Activated T-cell treated with anti-CD3 and anti-CD28 coated beads, Interleukin-2, amount 50 U/mL, for 1 hour (primary cell): ENCODE measurements around the gene STK39.

Experiments used
- DNase-seq: peaks from one replicate; pipeline ENCODE4 v3.0.0-alpha.2; 2020

STK39 gene

DNA sequence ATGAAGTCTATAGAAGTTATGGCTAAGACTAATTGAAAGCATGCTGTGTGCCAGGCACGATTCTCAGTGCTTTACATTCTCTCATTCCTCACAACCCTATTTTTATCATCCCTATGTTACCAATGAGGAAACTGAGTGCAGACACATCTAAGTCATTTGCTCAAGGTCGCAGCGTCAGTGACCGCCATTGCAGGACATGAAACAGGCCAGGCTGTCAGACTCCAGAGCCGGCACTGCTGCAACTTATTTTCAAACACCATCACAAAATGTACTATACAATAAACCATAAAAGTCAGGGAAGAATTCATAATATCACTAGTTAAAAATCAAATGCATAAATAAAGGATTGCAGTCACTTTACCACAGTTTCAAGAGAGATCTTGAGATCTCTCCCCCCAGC lies 5.6 kb downstream of the STK39 start:
- no peak for DNase-seq

DNA sequence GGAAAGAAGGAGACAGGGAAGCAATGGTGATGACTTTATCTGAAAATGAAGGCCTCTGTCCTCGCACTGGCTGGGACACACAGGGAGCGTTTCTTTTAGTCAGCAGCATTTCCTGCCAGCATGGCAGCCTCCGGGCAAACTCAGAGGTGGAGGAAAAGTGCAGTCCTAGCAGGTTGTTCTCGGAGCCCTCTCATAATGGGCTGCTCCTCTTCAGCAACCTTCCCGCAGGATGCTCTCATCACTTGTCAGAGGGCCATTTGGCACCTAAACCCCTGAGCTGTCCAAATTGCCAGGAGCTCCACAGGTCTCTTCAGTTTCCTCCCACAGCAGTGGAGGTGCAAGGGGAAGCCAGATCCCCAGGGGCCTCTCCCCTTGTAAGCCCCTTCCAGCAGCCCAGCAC lies 6.2 kb downstream of the STK39 start:
- no peak for DNase-seq

DNA sequence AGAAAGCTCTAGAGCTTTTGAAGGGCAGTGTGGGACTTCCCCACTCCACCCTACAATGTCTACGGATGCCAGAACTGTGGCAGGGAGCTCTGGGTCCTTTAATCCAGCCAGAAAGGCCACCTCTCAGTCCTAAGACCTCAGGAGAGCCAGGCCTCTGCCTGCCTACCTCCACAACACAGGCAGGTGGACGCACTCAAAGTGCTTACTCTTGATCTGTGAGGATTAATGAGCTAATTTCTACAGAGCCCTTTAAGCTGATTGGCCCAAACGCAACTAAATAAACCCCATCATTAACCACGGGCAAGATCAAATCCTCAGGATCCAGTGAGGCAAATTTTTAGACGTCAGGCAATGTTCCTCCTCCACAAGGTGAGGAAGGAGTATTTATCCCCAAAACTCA lies 8.1 kb downstream of the STK39 start:
- no peak for DNase-seq

DNA sequence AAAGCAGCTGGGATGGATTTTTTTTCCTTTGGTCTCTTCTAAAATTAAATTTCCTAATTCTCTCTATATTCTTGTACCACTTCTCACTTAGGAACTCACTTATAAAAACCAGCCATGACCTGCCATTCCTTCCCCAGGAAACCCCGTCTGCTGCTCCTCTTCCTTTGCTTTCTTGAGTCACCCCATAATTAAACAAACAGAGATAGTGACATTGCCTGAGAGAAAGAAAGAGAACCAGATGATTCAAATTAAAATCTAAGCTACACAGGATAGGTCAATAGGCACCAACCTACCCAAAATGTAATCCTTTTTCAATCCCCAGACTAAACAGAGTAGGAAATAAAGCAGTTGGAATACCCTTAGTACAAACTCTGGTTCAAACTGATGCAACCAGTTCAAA lies 9.7 kb downstream of the STK39 start:
- no peak for DNase-seq

DNA sequence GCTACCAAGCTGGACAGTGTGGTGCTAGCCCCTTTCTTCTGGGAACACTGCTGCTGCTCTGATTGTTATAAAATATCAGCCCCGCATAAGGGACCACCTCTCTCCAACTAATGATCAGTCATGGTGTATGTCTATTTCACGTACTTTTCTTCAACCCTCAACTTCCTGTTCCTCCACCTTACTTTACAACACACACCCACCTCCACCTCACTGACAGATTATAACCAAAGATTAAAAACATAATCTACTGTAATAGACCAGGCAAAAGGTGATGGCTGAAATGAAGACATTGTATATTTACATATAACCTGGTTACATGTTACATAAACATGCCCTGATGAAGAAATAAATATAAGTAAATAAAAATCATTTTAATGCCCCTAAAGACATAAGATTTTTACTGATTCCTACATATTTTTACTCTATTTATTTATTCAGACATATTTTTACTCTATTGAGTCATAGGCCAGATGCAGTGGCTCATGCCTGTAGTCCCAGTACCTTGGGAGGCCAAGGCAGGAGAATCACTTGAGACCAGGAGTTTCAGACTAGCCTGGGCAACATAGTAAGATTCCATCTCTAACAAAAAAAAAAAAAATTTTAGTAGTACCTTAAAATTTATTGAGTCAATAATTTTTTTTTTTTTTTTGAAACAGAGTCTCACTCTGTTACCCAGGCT lies 12.8 kb downstream of the STK39 start:
- DNase-seq = no peak

DNA sequence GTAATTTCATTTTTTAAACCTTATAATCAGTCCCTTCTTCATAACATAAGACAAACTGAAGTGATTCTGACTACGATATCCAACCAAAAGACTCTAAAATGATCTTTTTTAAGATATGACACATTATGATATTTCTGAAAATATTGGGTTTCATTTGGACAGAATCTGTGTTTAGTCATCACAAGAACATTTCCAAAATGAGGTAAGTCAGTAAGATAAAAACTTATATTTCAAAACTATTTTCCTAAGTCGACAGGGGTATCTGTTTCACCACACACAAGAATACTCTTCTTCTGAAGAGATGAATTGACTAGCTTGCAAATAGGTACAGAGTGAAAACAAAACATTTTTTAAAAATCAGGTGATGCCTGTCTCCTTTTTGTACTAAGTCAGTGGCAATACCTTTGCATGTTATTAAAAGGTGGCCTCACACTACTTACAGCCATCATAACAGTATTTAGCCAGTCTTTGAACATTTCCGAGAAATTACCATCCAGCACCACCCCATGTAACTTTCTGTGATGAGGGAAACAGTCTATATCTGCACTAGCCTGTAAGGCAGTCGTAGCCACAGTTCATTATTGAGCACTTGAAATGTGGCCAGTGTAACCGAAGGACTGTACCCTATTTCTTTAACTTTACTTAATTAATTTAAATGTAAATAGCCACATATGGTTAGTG lies 13.5 kb downstream of the STK39 start:
- no peak for DNase-seq

DNA sequence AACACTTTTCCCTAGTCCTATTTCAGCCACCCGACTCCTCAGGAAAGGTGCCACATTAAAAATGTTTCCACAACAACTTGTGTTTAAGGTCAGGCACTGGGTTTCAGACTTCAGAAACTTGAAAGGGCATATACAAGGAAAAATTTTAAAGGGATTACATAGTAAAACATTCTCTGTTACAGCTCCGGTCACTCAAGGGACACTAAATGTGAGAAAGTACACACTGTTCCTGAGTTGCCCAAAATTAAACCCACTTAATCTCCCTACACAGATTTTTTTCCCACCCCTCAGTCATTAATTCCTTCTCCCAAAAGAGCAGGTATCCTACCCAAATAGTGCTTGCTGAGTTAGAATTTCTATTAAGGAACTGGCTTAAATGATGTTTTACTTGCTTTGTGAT lies 14.2 kb downstream of the STK39 start:
- DNase-seq = no peak

DNA sequence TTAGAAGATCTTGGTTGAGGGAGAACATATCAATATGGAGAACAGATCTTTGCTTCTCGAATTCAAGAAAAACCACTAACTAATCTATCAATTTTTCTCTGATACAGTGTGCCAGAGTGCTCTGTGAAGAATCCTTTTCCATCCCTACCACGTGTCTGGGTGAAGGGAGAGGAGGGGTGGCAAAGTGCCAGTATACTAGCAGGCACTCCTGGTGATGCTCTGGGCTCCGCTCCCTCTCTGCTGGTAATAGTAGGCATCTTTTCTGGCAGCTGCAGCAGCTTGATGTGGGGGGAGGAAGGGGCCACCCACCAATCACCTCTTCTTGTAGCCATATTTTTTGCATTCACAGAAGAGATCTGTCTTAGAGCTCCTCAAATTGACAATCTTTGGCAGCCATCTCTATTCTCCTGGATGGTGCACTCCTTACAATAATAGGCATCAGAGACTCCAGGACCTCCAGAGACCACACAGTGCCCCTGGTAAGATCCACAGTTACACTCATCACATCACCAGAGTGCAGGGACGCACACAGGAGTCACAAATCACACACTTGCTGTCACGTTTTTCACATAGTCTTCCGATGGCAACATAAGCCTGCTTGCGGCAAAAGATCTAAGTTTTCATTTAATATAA lies 15.7 kb downstream of the STK39 start:
- DNase-seq = no peak

DNA sequence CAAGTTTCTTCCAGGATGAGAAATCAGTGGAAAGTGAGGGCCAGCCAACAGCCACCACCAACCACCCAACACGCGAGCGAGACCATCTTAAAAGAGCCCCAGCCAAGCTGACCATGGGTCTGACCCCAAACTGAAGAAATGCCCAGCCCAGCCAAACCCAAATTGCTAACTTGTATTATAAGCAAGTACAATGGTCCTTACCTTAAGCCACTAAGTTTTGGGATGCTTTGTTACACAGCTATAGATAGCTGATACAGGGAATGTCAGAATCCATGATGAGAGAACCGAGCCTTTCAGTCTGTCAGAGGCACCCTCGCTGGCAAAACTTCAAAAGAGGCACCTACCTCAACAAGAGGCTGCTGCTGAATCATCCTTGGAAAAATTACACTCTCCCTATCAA lies 17.0 kb downstream of the STK39 start:
- DNase-seq = no peak

DNA sequence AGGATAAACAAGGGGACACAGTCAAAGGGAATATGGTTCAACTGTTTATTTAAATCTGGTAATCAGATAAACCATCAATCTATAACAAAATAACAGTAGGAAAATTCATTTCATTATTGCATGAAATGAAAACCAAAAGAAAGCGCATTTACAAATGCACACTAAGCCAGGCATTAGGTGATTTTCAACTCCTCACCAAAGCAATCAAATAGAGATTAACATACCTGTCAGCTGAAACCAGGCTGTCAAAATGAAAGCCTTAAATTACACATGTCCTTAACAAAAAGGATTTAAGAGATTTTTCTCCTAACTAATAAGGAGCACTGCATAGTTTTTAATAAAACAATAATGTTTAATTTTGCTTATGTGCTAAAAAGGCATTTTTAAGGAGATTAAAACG lies 23.0 kb downstream of the STK39 start:
- DNase-seq = no peak

DNA sequence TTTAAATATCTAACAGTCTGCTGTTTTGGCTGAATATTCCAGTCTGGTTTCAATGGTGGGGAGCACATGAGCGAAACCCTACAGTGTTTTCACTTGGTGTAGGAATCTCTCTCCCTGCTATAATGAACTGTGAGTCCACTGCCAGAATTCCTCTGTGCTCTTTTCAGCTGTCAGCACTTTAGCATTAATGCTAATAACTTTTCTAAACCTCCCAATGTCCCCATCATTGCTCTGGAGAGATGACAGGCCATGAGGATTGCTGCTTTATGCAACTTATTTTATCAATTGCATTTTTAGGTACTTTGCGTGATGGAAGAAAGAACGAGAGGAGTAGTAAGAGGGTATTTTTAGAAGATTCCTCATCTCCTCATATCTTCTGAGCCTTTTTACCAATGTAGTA lies 25.3 kb downstream of the STK39 start:
- DNase-seq = no peak

DNA sequence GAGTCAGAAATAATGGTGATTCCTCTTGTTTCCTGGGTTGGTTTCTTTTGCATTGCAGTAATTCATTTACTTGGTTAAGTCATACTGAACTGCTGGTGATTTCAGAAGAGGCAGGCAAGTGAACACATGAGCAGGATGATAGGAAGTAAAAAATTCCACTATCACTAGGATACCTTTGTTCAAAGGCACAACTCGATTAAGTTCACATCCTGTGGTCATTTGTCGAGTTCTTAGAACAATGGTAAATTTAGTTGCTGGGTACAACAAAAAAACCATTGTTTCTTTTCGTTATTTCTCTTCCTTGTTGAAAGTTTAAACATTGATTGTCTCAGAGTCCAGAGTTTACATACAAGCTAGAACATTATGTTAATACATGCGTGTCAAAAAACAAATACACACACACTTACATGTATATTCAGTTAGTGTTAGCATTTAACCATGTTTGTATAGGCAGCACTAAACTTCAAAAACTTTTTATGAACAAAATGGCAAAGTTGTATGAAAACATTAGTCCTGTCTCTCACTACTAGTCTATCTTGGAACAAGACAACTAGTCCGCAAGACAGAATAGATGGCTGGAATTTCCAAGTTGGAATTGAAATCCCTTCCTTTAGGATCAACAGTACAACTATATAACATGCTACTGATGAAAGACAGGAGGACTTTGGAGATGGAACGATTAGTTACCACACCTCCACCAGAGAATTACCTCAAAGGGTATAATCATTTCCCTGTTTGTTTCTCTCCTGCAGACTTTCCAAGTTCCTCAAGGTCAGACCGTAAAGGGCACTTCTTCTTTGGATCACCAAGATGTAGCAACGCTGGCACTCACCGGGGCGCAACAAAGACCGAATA lies 26.2 kb downstream of the STK39 start:
- DNase-seq = no peak

DNA sequence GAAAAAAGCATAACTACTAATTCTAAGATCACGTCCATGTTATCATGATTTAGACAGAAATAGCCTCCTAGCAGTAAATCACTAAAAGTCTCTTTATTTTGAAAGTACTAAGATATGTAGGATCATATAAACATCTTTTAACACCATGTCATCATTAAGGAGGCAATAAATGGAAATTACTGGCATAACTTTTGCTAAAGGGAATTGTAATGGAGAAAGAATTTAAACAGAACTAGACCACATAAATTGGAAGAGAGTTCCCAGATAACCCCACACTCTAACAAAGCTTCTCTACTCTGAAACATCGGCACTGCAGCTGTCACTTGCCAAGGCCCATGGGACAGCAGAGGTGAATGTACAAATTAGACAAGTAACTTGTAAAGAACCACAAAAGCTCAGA lies 29.5 kb downstream of the STK39 start:
- DNase-seq = no peak

DNA sequence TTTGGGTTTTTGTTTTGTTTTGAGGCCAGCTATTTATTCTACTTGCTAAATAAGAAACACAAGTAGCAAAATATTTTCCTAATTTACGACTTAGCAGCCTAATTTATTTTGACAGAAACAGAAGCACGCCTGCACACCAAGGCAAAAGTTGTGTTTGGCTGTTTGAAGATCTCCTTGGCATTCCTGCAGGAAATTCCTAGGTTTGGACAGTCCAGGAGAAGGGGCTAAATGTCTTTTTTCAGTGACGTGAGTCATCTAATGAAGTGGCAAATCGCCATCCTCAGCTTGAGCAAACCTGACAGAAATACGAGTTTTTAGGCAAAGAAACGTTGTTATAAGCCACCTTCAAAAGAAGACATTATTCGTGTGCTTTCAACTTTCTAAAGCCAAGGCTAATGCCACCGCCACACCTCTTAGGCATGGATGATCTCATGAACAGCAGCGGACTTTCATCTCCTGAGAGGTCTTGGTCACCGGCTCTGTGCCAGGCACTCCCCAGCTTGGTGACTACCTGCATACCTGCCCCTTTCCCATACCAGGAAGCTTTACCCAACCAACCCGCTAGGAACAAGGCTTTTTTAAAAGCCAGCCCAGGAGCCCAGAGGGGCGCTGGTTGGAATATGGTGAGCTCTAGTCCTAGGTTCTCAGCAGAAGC lies 30.9 kb downstream of the STK39 start:
- no peak for DNase-seq

DNA sequence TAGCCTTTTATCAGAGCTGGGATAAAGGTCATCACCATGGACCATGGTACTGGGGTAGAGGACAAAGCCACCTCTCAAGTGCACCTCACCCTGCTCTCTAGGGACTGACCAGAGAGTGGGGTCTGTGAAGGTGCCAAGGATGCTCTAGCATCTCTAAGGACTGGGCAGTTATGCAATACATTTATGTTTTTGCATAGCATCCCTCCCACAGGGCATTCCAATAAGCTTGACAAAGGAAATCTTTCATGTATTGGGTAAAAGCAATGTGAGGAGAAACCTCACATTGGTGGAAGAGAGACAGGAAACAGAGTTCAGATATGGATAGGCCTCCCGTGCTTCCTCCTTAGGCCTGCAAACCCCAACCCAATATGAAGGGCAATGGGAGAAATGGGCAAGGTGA lies 31.6 kb downstream of the STK39 start:
- DNase-seq = no peak

DNA sequence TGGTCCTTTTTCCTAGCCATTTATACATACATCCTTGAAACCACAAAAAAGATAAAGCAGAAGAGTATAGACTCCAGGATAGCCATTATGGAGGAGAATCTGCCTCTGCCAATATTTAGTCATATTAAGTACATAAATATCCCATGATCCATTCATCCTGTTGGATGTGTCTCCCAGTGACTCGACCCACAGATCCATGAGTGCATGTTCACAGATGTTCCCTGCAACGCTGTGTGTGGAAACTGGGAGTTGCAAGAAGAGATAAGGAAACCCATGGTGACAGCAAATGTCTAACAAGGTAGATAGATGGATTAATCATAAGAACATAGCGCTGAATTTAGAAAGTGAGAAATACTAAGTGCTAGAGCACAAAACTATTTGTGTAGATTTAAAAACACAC lies 34.5 kb downstream of the STK39 start:
- DNase-seq = no peak

DNA sequence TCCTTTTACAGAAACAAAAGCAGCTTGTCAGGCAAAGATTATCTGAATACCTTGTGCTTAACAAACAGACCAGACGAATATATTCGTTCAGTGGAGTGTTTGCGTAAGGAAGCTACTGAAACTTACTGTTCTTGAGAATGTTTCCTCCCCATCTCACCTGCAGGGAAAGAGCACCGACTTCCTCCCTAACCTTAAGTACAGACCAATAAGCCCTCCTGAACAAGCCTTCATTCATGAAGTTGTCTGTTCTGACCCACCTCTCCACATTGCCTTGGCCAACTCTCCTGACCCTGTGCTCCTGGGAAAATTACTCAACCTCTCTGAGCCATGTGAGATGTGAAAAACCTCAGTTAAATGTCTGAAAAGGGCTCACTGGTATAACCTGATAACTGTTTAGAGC lies 35.2 kb downstream of the STK39 start:
- no peak for DNase-seq

DNA sequence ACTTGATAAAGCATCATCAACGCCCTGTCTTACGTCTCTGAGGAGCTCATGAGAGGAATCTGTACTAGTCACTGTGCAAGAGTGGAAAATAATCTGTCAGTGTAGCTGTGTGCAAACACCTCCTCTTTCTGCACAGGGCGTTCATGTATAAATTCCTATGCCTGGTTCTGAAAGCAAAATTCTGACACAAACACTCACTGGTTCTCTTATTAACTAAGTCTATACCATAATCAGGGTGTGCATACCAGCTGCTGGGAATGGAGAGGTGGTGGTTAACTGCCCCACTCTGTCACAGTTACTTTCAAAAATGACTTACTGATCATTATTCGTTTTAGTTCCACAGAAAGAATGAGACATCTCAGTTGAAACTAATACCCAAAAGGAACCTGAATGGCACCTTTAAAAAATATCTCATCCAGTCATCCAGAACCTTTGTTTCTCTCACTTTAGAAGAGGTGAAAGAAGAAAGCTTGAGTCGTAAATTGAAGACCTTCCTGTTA lies 35.7 kb downstream of the STK39 start:
- no peak for DNase-seq

DNA sequence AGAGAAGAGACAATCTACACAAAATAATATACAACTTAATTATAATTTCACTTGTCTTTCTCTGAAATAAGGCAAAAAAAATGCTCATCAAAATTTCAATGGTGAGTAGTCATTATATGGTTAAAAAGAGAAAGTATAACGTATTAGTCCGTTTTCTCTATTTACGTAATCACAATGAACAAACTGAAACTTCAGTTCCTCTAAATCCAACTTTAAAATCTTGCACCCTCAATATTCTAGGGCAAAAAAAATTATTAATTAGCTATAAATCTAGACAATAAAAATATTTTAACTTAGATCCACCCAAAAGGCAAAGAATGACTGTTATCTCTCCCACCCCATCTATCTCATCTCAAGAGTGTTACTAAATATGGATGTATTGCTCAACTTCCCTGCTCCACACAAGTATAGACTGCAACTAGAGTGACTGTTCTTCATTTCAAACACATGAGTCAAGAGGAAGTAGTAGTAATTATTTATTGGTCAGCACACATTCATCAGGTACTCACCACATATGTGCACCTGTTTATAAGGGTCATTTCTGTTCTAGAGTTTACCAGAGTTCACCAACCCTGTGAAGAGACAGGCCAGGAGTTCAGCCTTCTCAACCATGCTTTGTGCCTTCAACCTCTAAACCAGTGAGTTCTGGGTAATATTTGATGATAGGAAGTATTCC lies 36.4 kb downstream of the STK39 start:
- DNase-seq = no peak

DNA sequence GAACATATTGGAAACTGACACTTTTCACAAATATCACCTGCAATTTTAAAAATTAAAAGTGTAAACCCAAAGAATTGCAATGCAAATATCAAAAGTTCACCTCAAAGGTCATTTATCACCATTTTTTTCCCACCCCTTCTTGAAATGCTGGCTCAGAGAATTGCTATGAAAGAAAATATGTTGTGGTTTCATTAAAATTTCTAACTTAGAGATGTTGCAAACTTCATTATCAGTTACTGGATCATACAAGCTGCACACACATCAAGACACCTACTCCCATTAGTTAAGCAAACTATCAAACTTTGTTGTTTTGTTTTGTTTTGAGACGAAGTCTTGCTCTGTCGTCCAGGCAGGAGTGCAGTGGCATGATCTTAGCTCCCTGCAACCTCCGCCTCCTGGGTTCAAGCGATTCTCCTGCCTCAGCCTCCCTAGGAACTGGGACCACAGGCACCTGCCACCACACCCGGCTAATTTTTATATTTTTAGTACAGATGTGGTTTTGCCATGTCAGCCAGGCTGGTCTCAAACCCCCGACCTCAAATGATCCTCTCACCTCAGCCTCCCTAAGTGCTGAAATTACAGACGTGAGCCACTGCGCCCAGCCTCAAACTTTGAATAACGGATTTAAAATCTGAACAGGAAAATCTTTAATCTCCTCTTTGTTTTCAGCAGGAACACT lies 37.0 kb downstream of the STK39 start:
- no peak for DNase-seq

DNA sequence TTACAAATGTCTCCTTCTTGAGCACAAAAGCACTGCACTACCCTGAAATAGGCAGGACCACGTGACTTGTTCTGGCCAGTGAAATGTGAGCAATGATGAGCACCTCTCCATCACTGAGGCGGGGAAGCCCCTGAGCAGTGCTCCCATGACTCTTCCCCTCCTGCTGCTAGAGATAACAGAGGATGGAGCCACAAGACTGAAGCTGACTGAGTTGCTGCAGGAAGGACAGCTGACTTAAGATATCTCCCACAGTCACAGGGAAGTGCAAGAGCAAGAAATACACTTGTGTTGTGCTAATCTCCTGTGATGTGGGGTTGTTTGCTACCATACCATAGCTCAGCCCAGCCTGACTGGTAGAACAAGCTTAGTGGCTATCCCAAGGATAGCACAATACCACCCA lies 38.7 kb downstream of the STK39 start:
- DNase-seq = no peak

DNA sequence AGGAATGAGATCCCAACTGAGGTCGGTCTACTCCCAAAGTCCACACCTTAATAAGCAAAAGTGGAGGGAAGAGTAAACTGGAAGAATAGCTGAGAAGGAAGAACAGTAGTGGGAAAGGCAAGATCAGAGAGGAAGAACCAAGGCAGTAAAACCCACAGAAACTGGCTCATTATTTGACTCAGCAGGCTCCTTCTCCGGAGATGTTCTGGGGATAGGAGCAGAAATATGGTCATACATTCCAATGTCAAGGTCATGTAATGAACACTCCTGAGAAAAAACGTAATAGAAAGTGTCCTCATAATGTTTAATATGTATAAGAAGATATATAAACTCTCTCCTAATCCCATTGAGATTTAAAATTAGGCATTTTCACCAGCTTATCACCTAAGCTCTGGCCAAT lies 39.5 kb downstream of the STK39 start:
- DNase-seq = no peak
